ENCODE measurements around the gene CTSC.

- no peak for TF ChIP-seq CTCF (IDR thresholded peaks at IDR 0.05)
- no peak for TF ChIP-seq POLR2A (IDR thresholded peaks at IDR 0.05)
Observed at GRCh38 chr11:88282747-88283515, 54.6 kb downstream of the CTSC start.

Data from ovary (tissue), 3 donors.